Neutrophil (primary cell): ENCODE results near the gene REEP5.
"Not testable (repeated sequence)": the region's sequence is repeated elsewhere in the genome, so short reads cannot be mapped to it uniquely, and the experiment has no call there.

Experiments used
- H3K27ac ChIP-seq: fragments of 200-600 bp; sonication (generic); 2 replicates; pipeline ENCODE4 v1.5.1; 2016; ENCODE audit warnings: mild to moderate bottlenecking, moderate library complexity
- H3K27me3 ChIP-seq: fragments of 200-600 bp; sonication (generic); 2 replicates; pipeline ENCODE4 v1.6.0; 2016; ENCODE audit warnings: mild to moderate bottlenecking
- H3K36me3 ChIP-seq: fragments of 200-600 bp; sonication (generic); 2 replicates; pipeline ENCODE4 v1.5.1; 2017
- H3K4me1 ChIP-seq, 2 experiments: fragments of 200-600 bp in 1 of 2; sonication (generic) in 1 of 2; 1 replicate in 1 of 2; 2 replicates in 1 of 2; pipeline versions ENCODE4 v1.5.1 to v1.6.1; 2013 to 2016; ENCODE audit warnings: low read depth in 1 of 2, low read length in 1 of 2, mild to moderate bottlenecking in 1 of 2, moderate library complexity in 1 of 2; ENCODE audit not compliant: control insufficient read depth in 1 of 2, insufficient read depth in 1 of 2
- H3K4me3 ChIP-seq, 2 experiments: fragments of 200-600 bp in 1 of 2; sonication (generic) in 1 of 2; 1 replicate in 1 of 2; 2 replicates in 1 of 2; pipeline ENCODE4 v1.5.1; 2013 to 2016; ENCODE audit warnings: low read depth in 1 of 2, low read length in 1 of 2, mild to moderate bottlenecking in 1 of 2, moderate library complexity in 1 of 2
- H3K9me3 ChIP-seq: fragments of 200-600 bp; sonication (generic); 2 replicates; pipeline ENCODE4 v1.5.1; 2016
- TF ChIP-seq, protein P1 (sequence below): fragments of 200-600 bp; sonication (generic); IDR thresholded peaks from 2 replicates; pipeline ENCODE4 v1.5.1; 2016; ENCODE audit warnings: antibody characterized with exemption

REEP5 gene

DNA sequence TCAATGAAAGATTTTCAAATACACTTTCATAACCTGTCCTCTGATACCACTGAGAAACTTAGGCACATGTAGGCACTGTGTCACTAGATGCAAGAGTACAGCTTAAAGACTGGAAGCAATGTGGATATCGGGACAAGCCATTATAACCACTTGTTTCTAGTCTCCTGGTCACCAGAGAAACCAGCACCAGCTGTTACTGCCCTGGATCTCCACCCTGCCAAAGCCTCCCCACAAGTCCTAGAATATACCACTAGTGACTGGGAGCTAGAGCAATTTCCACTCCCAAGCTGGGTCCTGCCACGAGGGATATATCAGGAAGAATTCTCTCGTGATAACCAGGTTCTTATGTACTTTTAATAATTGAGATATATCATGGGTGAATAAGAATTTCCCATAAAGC lies 19.5 kb downstream of the REEP5 start:
- no peaks in the 10 kb centered on the region for H3K27me3 ChIP-seq
- H3K9me3 ChIP-seq, result no peaks in the 10 kb centered on the region
- no peak overlapping the region for H3K4me3 ChIP-seq
- TF ChIP-seq, protein P1, sequence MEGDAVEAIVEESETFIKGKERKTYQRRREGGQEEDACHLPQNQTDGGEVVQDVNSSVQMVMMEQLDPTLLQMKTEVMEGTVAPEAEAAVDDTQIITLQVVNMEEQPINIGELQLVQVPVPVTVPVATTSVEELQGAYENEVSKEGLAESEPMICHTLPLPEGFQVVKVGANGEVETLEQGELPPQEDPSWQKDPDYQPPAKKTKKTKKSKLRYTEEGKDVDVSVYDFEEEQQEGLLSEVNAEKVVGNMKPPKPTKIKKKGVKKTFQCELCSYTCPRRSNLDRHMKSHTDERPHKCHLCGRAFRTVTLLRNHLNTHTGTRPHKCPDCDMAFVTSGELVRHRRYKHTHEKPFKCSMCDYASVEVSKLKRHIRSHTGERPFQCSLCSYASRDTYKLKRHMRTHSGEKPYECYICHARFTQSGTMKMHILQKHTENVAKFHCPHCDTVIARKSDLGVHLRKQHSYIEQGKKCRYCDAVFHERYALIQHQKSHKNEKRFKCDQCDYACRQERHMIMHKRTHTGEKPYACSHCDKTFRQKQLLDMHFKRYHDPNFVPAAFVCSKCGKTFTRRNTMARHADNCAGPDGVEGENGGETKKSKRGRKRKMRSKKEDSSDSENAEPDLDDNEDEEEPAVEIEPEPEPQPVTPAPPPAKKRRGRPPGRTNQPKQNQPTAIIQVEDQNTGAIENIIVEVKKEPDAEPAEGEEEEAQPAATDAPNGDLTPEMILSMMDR, result no peak
- no peak overlapping the region for H3K27ac ChIP-seq
- peaks cover 4 to 9% of the 10 kb centered on the region in 2 experiments for H3K4me1 ChIP-seq
- H3K36me3 ChIP-seq, result peaks cover 62% of the 10 kb centered on the region

DNA sequence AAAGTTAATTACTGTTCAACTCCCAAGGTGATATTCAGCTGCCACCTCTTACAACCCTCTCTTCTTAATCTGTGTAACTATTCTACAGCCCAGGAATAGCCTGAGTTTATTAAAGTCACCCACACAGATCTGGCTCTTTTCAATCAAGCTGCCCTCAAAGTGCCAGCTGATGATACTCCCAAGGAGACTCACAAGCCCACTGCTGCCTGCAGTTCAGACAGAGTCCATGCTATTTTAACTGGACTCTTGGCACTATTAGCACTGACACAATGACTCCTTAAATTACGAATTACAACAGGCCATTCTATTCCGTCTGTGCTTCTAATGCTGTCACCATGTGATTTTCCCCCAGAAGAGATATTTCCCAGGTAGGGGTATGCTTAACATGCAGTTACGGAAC lies 26.3 kb downstream of the REEP5 start:
- H3K9me3 ChIP-seq, result no peaks in the 10 kb centered on the region
- TF ChIP-seq, protein P1, result no peak
- no peak overlapping the region for H3K4me3 ChIP-seq
- no peak overlapping the region for H3K27ac ChIP-seq
- no peaks in the 10 kb centered on the region for H3K27me3 ChIP-seq
- H3K36me3 ChIP-seq, result peaks cover 81% of the 10 kb centered on the region
- H3K4me1 ChIP-seq, result no peaks in the 10 kb centered on the region

DNA sequence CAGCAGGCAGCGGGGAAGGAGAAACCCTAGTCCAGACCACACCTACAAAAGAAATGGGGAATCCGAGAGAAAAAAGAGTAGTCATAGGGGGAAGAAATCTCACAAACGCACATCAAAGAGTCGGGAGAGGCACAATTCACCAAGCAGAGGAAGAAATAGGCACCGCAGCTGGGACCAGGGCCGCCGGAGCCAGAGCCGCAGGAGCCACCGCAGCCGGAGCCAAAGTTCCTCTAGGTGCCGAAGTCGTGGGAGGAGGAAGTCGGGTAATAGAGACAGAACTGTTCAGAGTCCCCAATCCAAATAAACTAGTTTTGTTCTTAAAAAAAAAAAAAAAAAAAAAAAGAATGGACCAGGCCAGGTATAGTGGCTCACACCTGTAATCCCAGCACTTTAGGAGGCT lies 29.3 kb downstream of the REEP5 start:
- no peaks in the 10 kb centered on the region for H3K9me3 ChIP-seq
- TF ChIP-seq, protein P1, result no peak
- peaks cover 67% of the 10 kb centered on the region for H3K36me3 ChIP-seq
- H3K27ac ChIP-seq, result no peak overlapping the region
- no peak overlapping the region for H3K4me3 ChIP-seq
- H3K27me3 ChIP-seq, result no peaks in the 10 kb centered on the region
- H3K4me1 ChIP-seq, result no peaks in the 10 kb centered on the region

DNA sequence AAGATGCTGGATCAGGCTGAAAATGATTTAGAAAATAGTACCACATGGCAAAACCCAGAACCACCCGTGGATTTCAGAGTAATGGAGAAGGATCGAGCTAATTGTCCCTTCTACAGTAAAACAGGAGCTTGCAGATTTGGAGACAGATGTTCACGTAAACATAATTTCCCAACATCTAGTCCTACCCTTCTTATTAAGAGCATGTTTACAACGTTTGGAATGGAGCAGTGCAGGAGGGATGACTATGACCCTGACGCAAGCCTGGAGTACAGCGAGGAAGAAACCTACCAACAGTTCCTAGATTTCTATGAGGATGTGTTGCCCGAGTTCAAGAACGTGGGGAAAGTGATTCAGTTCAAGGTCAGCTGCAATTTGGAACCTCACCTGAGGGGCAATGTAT lies 30.0 kb downstream of the REEP5 start:
- peaks cover 69% of the 10 kb centered on the region for H3K36me3 ChIP-seq
- H3K4me1 ChIP-seq, H3K27ac ChIP-seq, H3K9me3 ChIP-seq, H3K4me3 ChIP-seq, H3K27me3 ChIP-seq: not testable (repeated sequence)

DNA sequence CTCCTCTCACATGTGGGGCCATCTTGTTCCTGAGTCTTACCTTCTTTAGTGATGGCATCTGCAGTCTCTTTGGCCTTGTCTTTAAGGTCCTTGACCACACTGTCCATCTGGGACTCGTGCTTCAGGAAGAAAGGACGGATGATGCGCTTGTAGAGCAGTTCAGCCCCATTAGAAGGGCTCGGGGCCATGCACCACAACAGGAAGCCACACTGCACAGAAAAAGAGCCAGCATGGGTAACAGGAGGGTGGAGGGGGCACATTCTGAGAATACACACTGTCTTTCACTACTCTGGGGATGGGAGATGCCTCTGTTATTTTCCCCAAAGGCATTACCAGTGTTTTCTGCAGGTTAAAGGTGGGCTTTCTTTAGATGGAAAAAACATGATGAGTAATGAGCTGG lies 35.1 kb downstream of the REEP5 start:
- H3K4me1 ChIP-seq, result no peaks in the 10 kb centered on the region
- H3K36me3 ChIP-seq, result peaks cover 78% of the 10 kb centered on the region
- H3K27ac ChIP-seq, result no peak overlapping the region
- no peak overlapping the region for H3K4me3 ChIP-seq
- H3K27me3 ChIP-seq, result no peaks in the 10 kb centered on the region
- TF ChIP-seq, protein P1, result no peak
- H3K9me3 ChIP-seq, result no peaks in the 10 kb centered on the region

DNA sequence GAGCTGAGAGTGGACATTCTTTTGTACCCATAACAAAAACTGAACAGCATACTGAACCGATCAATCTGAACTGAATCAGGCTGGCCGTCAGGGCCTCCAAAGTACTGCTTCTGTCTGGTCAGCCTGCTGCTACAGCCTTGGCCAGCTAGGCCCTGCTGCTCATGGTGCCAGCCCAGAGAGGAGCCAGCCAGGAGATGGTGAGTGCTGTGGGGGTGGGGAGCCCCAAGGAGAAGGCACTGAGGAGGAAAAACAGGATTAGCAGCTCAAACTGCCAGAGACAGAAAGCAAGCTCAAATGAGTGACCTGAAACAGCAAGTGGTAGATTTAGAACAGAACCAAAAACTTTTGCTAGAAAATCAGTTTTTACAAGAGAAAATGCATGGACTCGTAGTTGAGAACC lies 37.0 kb downstream of the REEP5 start:
- Histone ChIP-seq H3K4me3 (no peak overlapping the region), H3K9me3 (no peaks in the 10 kb centered on the region), H3K36me3 (peaks cover 81% of the 10 kb centered on the region), H3K27ac (no peak overlapping the region), H3K27me3 (no peaks in the 10 kb centered on the region), H3K4me1 (no peaks in the 10 kb centered on the region)
- TF ChIP-seq, protein P1, result no peak
